ENCODE measurements around the gene PVALEF.

DNA sequence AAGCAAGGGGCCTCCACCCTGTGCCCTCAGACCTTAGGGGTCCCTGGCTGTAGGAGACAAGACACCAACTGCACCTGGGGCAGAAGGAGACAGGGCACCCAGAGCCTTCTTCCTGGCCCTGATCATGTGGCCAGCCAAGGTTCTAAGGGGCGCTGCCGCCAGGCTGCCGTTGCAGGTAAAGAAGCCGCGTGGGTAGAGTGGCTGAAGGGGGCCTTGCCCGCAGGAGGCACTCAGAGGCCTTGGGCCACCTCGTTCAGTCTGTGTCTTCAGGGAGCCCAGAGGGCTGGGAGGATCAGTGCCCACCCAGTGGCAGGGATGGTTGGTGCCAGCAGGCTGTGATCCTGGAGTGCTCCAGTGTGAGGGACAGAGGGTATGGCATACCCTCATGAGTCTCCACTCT, 2.3 kb downstream of the PVALEF start:
- TF ChIP-seq, protein P1, sequence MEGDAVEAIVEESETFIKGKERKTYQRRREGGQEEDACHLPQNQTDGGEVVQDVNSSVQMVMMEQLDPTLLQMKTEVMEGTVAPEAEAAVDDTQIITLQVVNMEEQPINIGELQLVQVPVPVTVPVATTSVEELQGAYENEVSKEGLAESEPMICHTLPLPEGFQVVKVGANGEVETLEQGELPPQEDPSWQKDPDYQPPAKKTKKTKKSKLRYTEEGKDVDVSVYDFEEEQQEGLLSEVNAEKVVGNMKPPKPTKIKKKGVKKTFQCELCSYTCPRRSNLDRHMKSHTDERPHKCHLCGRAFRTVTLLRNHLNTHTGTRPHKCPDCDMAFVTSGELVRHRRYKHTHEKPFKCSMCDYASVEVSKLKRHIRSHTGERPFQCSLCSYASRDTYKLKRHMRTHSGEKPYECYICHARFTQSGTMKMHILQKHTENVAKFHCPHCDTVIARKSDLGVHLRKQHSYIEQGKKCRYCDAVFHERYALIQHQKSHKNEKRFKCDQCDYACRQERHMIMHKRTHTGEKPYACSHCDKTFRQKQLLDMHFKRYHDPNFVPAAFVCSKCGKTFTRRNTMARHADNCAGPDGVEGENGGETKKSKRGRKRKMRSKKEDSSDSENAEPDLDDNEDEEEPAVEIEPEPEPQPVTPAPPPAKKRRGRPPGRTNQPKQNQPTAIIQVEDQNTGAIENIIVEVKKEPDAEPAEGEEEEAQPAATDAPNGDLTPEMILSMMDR (IDR thresholded peaks at IDR 0.05): no peak
- no peak for TF ChIP-seq POLR2A (IDR thresholded peaks at IDR 0.05)

Data from heart left ventricle (tissue), 13 donors.